HG02840 (cell line): ENCODE data around the gene CNTRL.

Source experiments
- ATAC-seq: cut with Tn5 transposase; IDR thresholded peaks from one replicate; pipeline ENCODE4 v1.9.1; 2021; ENCODE audit warnings: mild to moderate bottlenecking, moderate library complexity, moderate number of reproducible peaks; ENCODE audit not compliant: unreplicated experiment, low FRiP score

Gene CNTRL

GRCh38 chr9:121225240-121225639 is 150.5 kb downstream of the CNTRL start:
- no peak for ATAC-seq

GRCh38 chr9:121226175-121226574 is 151.4 kb downstream of the CNTRL start:
- no peak for ATAC-seq
